Effector memory CD8-positive, alpha-beta T cell (primary cell): ENCODE results near the gene FNTB.
A peak's percentile ranks its signal among the peaks of the same experiment; 100 is the strongest.
"Not testable (repeated sequence)": the region's sequence is repeated elsewhere in the genome, so short reads cannot be mapped to it uniquely, and the experiment has no call there.

ENCODE experiments used
- ATAC-seq: fragments of 150-1000 bp; cut with Tn5 transposase; replicated peaks from 2 replicates; pipeline ENCODE4 v1.10.0; 2021; ENCODE audit warnings: mild to moderate bottlenecking, moderate library complexity
- DNase-seq, 3 experiments: peaks; one replicate each; pipeline ENCODE4 v3.0.0; 2021
- H3K27ac Mint-ChIP-seq, 2 donors: one replicate each; pipeline ENCODE4 v1.8.0; 2022; ENCODE audit warnings: mild to moderate bottlenecking in 2 of 2, mixed read lengths in 2 of 2, moderate library complexity in 2 of 2
- H3K27me3 Mint-ChIP-seq, 2 donors: one replicate each; pipeline ENCODE4 v1.8.0; 2022; ENCODE audit warnings: mixed read lengths in 2 of 2
- H3K36me3 Mint-ChIP-seq: one replicate; pipeline ENCODE4 v1.8.0; 2022; ENCODE audit warnings: mild to moderate bottlenecking, moderate library complexity, mixed read lengths; ENCODE audit not compliant: insufficient read depth
- H3K4me1 Mint-ChIP-seq, 2 donors: one replicate each; pipeline ENCODE4 v1.8.0; 2022; ENCODE audit warnings: low read depth in 2 of 2, mixed read lengths in 2 of 2
- H3K4me3 Mint-ChIP-seq, 2 donors: one replicate each; pipeline ENCODE4 v1.8.0; 2022; ENCODE audit warnings: mild to moderate bottlenecking in 2 of 2, mixed read lengths in 2 of 2, moderate library complexity in 2 of 2
- H3K9me3 Mint-ChIP-seq, 2 donors: one replicate each; pipeline ENCODE4 v1.8.0; 2022; ENCODE audit warnings: mixed read lengths in 2 of 2

Gene FNTB

GRCh38 chr14:65087835-65088234, 101.1 kb downstream of the FNTB start:
- not testable (repeated sequence) for H3K27ac Mint-ChIP-seq

DNA sequence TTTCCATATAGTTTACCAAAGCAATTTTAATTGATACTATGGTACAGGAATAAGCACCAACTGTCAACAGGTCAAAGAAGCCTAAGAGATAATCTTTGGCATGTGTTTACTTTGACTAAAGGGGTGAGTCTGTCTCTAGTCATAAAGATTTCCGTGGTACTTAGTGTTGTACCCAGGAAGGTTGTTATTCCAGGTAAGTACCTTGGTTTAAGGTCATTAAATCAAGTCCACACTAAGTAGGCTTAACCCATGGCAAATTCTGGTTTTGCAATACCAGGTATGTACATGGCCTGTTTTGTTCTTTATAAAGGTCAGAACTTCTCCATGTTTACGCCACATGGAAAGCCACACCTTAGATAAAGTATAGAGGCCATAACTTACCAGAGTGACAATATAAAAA, 105.7 kb downstream of the FNTB start:
- H3K4me1 Mint-ChIP-seq = peaks cover 39 to 60% of the 10 kb centered on the region in 2 donors
- ATAC-seq (no peak), DNase-seq (no peak)
- H3K27me3 Mint-ChIP-seq = no peaks in the 10 kb centered on the region
- H3K36me3 Mint-ChIP-seq = peaks cover 81% of the 10 kb centered on the region
- H3K4me3 Mint-ChIP-seq = no peak overlapping the region
- no peak overlapping the region for H3K27ac Mint-ChIP-seq
- H3K9me3 Mint-ChIP-seq = no peaks in the 10 kb centered on the region

More at GRCh38 chr14:65087835-65088234, 101.1 kb downstream of the FNTB start:
- Mint-ChIP-seq H3K36me3 (peaks cover 82% of the 10 kb centered on the region), H3K4me1 (peaks cover 36 to 53% of the 10 kb centered on the region in 2 donors)
- not testable (repeated sequence) for H3K9me3 Mint-ChIP-seq, H3K4me3 Mint-ChIP-seq, H3K27me3 Mint-ChIP-seq, ATAC-seq, DNase-seq

DNA sequence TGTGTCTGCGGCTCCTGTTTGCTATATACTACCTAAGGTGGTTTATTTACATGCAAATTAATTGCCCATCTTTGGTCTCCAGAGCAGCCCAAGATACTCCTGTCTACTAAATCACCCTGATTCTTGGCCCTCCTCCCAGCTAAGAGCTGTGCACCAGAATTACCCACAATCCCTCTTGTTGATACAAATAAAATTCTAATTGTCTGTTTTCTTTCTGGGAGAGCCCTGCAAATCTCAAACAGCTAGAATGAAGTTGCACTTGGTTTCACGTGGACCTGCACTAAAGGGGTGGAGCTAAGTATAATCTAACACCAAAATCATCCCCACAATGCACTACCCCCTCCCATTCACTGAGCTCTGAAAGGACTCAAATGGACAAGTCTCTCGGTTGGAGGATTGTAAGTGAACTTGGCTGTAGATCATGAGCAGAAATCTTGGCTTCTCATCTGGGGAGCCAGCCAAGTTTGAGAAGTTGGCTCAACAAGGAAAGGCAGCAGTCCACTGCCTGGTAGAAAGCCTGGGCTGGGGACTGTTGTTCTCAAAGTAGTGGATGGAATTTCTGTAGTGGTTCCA, 109.0 kb downstream of the FNTB start:
- DNase-seq (no peak), ATAC-seq (no peak)
- peaks cover 66% of the 10 kb centered on the region for H3K36me3 Mint-ChIP-seq
- peaks cover 44 to 75% of the 10 kb centered on the region in 2 donors for H3K4me1 Mint-ChIP-seq
- peak overlapping the region in 1 of 2 donors; percentile 62 for H3K27ac Mint-ChIP-seq
- H3K27me3 Mint-ChIP-seq = no peaks in the 10 kb centered on the region
- peak overlapping the region; percentile 40 to 57 for H3K4me3 Mint-ChIP-seq
- no peaks in the 10 kb centered on the region for H3K9me3 Mint-ChIP-seq

DNA sequence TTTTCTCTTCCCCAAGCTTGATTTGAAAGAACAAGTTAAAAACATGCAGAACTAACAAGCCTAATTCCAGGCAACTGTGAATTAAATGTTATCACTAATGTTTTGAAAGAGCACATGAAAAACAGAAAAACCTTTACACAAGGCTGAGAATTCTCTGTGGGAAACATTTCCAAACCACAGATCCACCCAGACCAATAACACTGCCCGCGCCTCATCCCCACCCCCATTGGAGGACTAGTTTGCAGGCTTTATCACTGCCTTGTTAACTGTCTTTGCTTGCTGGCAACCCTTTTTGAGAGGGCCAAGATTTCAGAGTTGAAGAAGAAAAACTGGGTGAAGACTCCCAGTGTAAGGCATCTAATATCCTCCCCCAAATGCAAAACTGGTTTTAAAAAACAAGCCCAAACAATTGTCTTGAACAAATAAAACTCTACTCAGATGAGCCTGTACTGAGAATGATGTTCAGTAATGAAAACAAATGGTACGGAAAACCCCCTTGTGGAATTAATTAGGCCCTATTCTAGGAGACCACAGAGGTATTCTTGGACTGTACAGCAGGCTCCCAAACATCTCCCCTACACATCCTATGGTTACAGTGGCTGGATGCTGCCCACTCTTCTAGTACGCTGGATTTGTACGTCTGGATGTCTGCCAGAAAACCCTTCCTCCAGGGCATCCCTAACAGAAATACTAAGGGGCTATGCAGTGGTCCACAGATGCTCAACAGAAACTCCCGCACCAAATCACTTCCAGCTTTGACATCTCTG, 109.8 kb downstream of the FNTB start:
- no peak for ATAC-seq
- Mint-ChIP-seq H3K9me3 (no peaks in the 10 kb centered on the region), H3K4me3 (peak overlapping the region; percentile 40 to 57), H3K36me3 (peaks cover 64% of the 10 kb centered on the region), H3K27me3 (no peaks in the 10 kb centered on the region), H3K27ac (peak overlapping the region in 1 of 2 donors; percentile 62), H3K4me1 (peaks cover 47 to 76% of the 10 kb centered on the region in 2 donors)
- no peak for DNase-seq

DNA sequence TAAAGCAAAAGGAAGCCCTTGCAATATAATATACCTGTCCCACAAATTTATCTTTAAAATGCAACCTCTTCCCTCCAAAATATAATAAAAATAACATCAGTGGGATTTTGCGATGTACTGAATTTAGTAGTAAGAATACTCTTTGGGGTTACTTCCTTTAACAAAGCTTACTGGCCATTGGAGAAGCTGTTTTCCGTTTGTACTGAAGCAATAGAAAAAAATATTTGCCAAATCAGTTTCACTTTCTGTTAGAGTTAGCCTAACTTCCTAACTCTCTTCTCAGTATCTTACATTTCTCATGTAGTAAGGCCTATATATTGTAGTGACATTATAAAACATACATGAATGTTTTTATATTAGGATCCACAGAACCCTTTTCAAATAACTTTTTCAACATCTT, 111.9 kb downstream of the FNTB start:
- Mint-ChIP-seq H3K4me3 (peak overlapping the region; percentile 71 to 88), H3K27me3 (no peaks in the 10 kb centered on the region), H3K27ac (peak overlapping the region; percentile 70 to 96), H3K36me3 (peaks cover 54% of the 10 kb centered on the region), H3K4me1 (peaks cover 45 to 71% of the 10 kb centered on the region in 2 donors), H3K9me3 (no peaks in the 10 kb centered on the region)
- no peak for ATAC-seq
- DNase-seq = no peak

GRCh38 chr14:65100922-65101541, 114.3 kb downstream of the FNTB start:
- Mint-ChIP-seq H3K4me3 (peak overlapping the region; percentile 71 to 86), H3K4me1 (peaks cover 24 to 52% of the 10 kb centered on the region in 2 donors), H3K9me3 (no peaks in the 10 kb centered on the region), H3K27me3 (peaks cover 0 to 5% of the 10 kb centered on the region in 2 donors), H3K27ac (peak overlapping the region; percentile 95 to 96), H3K36me3 (peaks cover 37% of the 10 kb centered on the region)
- DNase-seq (no peak), ATAC-seq (no peak)

DNA sequence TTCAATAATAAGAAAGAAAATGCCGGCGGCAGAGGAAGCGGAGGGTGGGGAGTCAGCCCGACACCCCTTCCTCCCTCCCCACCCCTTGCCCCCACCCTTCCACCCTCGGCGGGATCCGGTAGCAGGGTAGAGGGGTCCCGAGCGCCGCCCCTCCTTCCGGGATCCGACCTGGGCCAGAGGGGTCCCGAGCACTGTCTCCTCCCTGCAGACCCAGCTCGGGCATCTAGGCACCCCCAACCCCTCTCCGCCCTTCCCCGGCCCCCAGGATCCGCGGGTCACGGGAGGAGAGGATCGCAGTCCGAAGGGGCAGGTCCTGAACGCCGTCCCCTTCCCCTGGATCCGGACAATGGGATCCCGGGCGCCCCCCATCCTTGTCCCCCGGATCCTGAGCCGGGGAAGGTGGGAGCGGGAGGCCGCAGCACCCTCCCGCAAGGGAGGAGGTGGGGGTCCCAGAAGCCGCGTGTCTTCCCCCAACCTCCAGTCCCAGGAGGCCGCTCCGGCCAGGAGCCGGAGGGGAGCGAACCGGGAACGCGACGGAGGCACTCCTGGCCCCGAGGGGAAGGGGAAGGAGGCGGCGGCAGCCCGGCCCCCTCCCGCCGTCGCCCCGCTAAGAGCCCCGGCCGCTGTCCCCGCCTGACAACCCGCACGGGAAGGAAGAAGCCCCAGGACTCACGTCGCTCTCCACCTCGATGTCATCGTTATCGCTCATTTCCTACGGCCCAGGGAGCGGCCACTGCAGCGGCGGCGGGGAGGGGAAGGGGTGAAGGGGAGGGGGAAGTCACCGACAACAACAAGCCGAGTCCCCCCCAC, 115.1 kb downstream of the FNTB start:
- Mint-ChIP-seq H3K4me1 (peaks cover 19 to 46% of the 10 kb centered on the region in 2 donors), H3K36me3 (peaks cover 29% of the 10 kb centered on the region), H3K4me3 (peak overlapping the region; percentile 71 to 86), H3K27ac (peak overlapping the region; percentile 95 to 96), H3K9me3 (no peaks in the 10 kb centered on the region), H3K27me3 (peaks cover 0 to 5% of the 10 kb centered on the region in 2 donors)
- DNase-seq (peak in 2 of 3 experiments; percentile 17 to 20), ATAC-seq (no peak)

- Mint-ChIP-seq H3K27me3 (peaks cover 0 to 5% of the 10 kb centered on the region in 2 donors), H3K36me3 (peaks cover 22% of the 10 kb centered on the region), H3K27ac (peak within 1 kb of the TSS; percentile 95 to 96), H3K4me3 (peak within 1 kb of the TSS; percentile 71 to 86), H3K4me1 (peaks cover 15 to 40% of the 10 kb centered on the region in 2 donors), H3K9me3 (no peaks in the 10 kb centered on the region)
- DNase-seq = peak; percentile 97 to 98 (median 97)
- peak; percentile 90 for ATAC-seq
These were observed 115.9 kb downstream of the FNTB start, which contains the start of gene MAX for GRCh38 chr14:65102441-65103149. Gene MAX (minus strand): TSS chr14:65102517. CDS start chr14:65102339, 178 bp downstream.

DNA sequence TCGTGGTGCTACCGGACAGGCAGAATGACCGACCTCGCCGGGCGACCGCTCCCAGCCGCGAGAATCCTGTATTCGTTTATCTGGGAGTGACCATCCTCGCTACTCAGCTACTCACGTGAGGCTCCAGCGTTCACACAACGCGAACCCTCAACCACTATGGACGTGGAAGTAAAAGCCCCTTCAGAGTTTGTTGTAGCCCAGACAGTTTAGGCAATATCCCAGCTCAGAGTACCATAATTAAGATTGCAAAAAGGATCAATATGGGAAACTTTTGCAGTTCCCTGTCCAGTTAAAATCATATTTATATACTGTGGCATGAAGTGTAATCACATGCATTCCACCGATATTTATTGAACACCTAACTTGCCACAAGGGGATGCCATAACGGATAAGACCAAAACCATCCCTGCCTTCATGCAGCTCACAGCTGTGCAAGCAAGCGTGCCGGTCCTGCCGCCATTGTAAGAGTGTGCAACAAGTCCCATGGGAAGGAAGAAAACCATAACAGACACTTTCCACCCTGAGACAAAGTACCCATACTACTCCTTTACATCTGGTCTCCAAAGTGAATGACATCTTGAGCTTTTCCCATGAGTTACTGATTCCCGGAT, 116.6 kb downstream of the FNTB start:
- H3K4me1 Mint-ChIP-seq = peaks cover 12 to 33% of the 10 kb centered on the region in 2 donors
- H3K27me3 Mint-ChIP-seq = peaks cover 0 to 5% of the 10 kb centered on the region in 2 donors
- peak overlapping the region; percentile 78 to 80 for H3K27ac Mint-ChIP-seq
- no peak for ATAC-seq
- peak overlapping the region; percentile 71 to 86 for H3K4me3 Mint-ChIP-seq
- DNase-seq = no peak
- H3K9me3 Mint-ChIP-seq = no peaks in the 10 kb centered on the region
- H3K36me3 Mint-ChIP-seq = peaks cover 22% of the 10 kb centered on the region

GRCh38 chr14:65104791-65105190, 118.1 kb downstream of the FNTB start:
- H3K4me3 Mint-ChIP-seq = no peak overlapping the region
- DNase-seq = no peak
- no peak for ATAC-seq

GRCh38 chr14:65106316-65106715, 119.6 kb downstream of the FNTB start:
- Mint-ChIP-seq H3K27ac (no peak overlapping the region), H3K9me3 (no peaks in the 10 kb centered on the region), H3K4me1 (peaks cover under 1 to 8% of the 10 kb centered on the region in 2 donors), H3K36me3 (peaks cover 5% of the 10 kb centered on the region), H3K4me3 (no peak overlapping the region), H3K27me3 (peaks cover 5 to 15% of the 10 kb centered on the region in 2 donors)
- ATAC-seq (no peak), DNase-seq (no peak)

More at GRCh38 chr14:65104791-65105190, 118.1 kb downstream of the FNTB start:
- peaks cover 5 to 9% of the 10 kb centered on the region in 2 donors for H3K27me3 Mint-ChIP-seq
- no peak overlapping the region for H3K27ac Mint-ChIP-seq
- H3K9me3 Mint-ChIP-seq = no peaks in the 10 kb centered on the region
- H3K4me1 Mint-ChIP-seq = peaks cover 9 to 20% of the 10 kb centered on the region in 2 donors
- peaks cover 17% of the 10 kb centered on the region for H3K36me3 Mint-ChIP-seq

- Mint-ChIP-seq H3K4me1 (peaks cover 0 to 6% of the 10 kb centered on the region in 2 donors), H3K4me3 (no peak overlapping the region), H3K9me3 (no peaks in the 10 kb centered on the region), H3K36me3 (peaks cover 5% of the 10 kb centered on the region), H3K27ac (no peak overlapping the region), H3K27me3 (peaks cover 5 to 15% of the 10 kb centered on the region in 2 donors)
- no peak for ATAC-seq
- DNase-seq = no peak
These were observed 120.0 kb downstream of the FNTB start for GRCh38 chr14:65106736-65107135.
